Cardiac muscle cell (in vitro differentiated cells and primary cell): ENCODE results near the gene DSCAML1. TPM values are rescaled to one million over a fixed set of nuclear protein-coding genes. Genes with fewer than 3 reads are reported as not detected.

Experiments used
- DNase-seq, 2 donors: peaks; one replicate each; pipeline versions ENCODE4 v3.0.0 to v3.0.0-alpha.2; 2010 to 2017; ENCODE audit warnings: low read depth in 1 of 2, low spot score in 1 of 2
- H3K27ac ChIP-seq: fragments of 200-600 bp; sonication (generic); 2 replicates; pipeline ENCODE4 v1.5.1; 2016
- H3K27me3 ChIP-seq: fragments of 200-600 bp; sonication (generic); 2 replicates; pipeline ENCODE4 v1.6.0; 2016; ENCODE audit warnings: control low read depth
- H3K36me3 ChIP-seq: fragments of 200-600 bp; sonication (generic); 2 replicates; pipeline ENCODE4 v1.5.1; 2016; ENCODE audit warnings: control low read depth
- H3K4me1 ChIP-seq: fragments of 200-600 bp; sonication (generic); 2 replicates; pipeline ENCODE4 v1.8.1; 2017; ENCODE audit warnings: low read depth, mild to moderate bottlenecking, mixed run types
- H3K4me3 ChIP-seq: fragments of 200-600 bp; sonication (generic); 2 replicates; pipeline ENCODE4 v1.5.1; 2016; ENCODE audit warnings: mild to moderate bottlenecking
- H3K9me3 ChIP-seq: fragments of 200-600 bp; sonication (generic); 2 replicates; pipeline ENCODE4 v1.5.1; 2017; ENCODE audit warnings: low read depth, mild to moderate bottlenecking, control low read depth
- polyA plus RNA-seq: library from polyadenylated mRNA; unstranded; fragments of >200 nt; fragmentation: Nextera tagmentation; extraction: Ambion mirVana; gene quantifications from 2 replicates; pipeline ENCODE4 v1.2.1, GENCODE V29; 2016
- total RNA-seq: library from RNA; depleted of rRNA; stranded (reverse); fragments of >200 nt; gene quantifications from 2 replicates; pipeline ENCODE4 v1.2.3, GENCODE V29; 2016
- TF ChIP-seq, protein P1 (sequence below): IDR thresholded peaks from 2 replicates; pipeline ENCODE4 v1.5.1; 2012; ENCODE audit warnings: low read depth, mild to moderate bottlenecking, low read length

The DSCAML1 gene
- total and polyA plus RNA-seq, 2 experiments from 2014 or later = 1.8 TPM; not detected in 1

DNA sequence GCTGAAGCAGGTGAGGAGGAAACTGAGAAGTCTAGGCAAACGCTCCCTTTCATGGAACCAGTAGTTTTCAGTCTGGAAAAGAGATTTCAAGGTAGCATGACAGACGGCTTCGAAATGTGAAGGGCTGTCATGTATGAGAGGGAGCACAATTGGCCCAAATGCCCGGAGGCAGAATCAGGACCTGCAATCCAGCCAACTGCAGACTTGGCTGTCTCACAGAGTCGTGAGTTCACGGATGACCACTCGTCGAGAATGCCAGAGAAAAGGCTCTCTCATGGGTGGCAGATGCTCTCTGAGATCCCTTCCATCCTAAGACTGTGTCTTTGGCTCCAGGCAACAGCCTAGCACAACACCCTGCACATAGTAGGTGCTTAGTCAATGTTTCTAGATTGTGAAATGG lies 134.8 kb downstream of the DSCAML1 start:
- TF ChIP-seq, protein P1, sequence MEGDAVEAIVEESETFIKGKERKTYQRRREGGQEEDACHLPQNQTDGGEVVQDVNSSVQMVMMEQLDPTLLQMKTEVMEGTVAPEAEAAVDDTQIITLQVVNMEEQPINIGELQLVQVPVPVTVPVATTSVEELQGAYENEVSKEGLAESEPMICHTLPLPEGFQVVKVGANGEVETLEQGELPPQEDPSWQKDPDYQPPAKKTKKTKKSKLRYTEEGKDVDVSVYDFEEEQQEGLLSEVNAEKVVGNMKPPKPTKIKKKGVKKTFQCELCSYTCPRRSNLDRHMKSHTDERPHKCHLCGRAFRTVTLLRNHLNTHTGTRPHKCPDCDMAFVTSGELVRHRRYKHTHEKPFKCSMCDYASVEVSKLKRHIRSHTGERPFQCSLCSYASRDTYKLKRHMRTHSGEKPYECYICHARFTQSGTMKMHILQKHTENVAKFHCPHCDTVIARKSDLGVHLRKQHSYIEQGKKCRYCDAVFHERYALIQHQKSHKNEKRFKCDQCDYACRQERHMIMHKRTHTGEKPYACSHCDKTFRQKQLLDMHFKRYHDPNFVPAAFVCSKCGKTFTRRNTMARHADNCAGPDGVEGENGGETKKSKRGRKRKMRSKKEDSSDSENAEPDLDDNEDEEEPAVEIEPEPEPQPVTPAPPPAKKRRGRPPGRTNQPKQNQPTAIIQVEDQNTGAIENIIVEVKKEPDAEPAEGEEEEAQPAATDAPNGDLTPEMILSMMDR = no peak
- no peak overlapping the region for H3K4me3 ChIP-seq
- H3K27ac ChIP-seq = no peak overlapping the region
- H3K4me1 ChIP-seq = peaks cover 11% of the 10 kb centered on the region
- no peak for DNase-seq
- peaks cover 3% of the 10 kb centered on the region for H3K27me3 ChIP-seq
- no peaks in the 10 kb centered on the region for H3K36me3 ChIP-seq
- no peaks in the 10 kb centered on the region for H3K9me3 ChIP-seq

GRCh38 chr11:117658809-117659208 lies 138.2 kb downstream of the DSCAML1 start:
- TF ChIP-seq, protein P1 = no peak
- Histone ChIP-seq H3K36me3 (no peaks in the 10 kb centered on the region), H3K4me3 (no peak overlapping the region), H3K9me3 (no peaks in the 10 kb centered on the region), H3K27ac (no peak overlapping the region), H3K27me3 (peaks cover 3% of the 10 kb centered on the region), H3K4me1 (peaks cover under 1% of the 10 kb centered on the region)
- no peak for DNase-seq

DNA sequence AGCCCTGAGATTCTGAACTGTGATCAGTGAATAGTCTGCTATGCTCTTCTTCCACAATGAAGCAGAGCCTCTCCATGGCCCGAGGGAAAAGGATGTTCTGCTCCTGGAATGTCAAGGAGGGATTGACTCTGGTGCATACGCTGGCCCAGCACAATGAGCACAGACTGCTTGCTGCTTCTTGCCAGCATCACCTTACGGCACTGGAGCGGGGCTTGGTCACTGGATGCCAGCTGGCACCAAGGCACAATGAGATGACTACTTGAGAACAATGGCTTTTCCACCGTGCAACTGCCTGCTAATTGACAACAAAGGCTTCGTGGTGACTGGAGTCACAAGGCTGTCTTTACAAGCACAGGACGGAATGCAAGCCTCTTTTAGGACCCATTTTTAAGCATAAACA lies 139.2 kb downstream of the DSCAML1 start:
- no peak overlapping the region for H3K4me3 ChIP-seq
- TF ChIP-seq, protein P1 = no peak
- H3K36me3 ChIP-seq = no peaks in the 10 kb centered on the region
- no peaks in the 10 kb centered on the region for H3K4me1 ChIP-seq
- no peaks in the 10 kb centered on the region for H3K9me3 ChIP-seq
- no peak for DNase-seq
- H3K27ac ChIP-seq = no peak overlapping the region
- peaks cover 3% of the 10 kb centered on the region for H3K27me3 ChIP-seq

- Histone ChIP-seq H3K9me3 (no peaks in the 10 kb centered on the region), H3K36me3 (no peaks in the 10 kb centered on the region), H3K4me3 (no peak overlapping the region), H3K27ac (no peak overlapping the region), H3K27me3 (no peaks in the 10 kb centered on the region), H3K4me1 (no peaks in the 10 kb centered on the region)
- TF ChIP-seq, protein P1 = no peak
- DNase-seq = no peak
Observed at GRCh38 chr11:117654281-117655255, 142.4 kb downstream of the DSCAML1 start.

DNA sequence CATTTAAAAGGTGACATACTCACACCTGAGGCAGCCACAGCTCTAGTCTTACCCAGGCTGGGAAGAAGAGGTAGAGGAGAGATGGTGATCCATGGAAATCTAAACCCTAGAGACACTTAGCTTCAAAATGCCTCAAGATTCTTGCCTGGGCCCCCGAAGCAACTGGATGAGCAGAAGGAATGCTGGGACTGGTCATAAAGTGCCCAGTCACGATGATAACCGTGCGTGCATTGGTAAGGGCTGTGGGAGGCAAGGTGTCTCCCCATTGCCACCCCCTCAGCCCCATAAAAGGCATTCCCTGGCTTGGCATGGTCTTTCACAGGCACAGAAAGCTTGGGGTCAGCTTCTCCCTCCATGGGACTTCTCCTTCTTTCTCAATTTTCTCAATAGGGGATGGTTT lies 144.5 kb downstream of the DSCAML1 start:
- DNase-seq = no peak
- TF ChIP-seq, protein P1 = no peak
- Histone ChIP-seq H3K9me3 (no peaks in the 10 kb centered on the region), H3K36me3 (no peaks in the 10 kb centered on the region), H3K4me3 (no peak overlapping the region), H3K27ac (no peak overlapping the region), H3K27me3 (no peaks in the 10 kb centered on the region), H3K4me1 (peaks cover 6% of the 10 kb centered on the region)
